Stimulated activated CD8-positive, alpha-beta memory T cell treated with anti-CD3 and anti-CD28 coated beads, Interleukin-12 subunit alpha, Interleukin-12 subunit beta, amount 100 ng/mL, for 4 hours (primary cell): ENCODE results near the gene ACADVL.

Experiments
- DNase-seq: peaks from one replicate; pipeline ENCODE4 v3.0.0-alpha.2; 2020; ENCODE audit warnings: low read depth

Gene ACADVL

DNA sequence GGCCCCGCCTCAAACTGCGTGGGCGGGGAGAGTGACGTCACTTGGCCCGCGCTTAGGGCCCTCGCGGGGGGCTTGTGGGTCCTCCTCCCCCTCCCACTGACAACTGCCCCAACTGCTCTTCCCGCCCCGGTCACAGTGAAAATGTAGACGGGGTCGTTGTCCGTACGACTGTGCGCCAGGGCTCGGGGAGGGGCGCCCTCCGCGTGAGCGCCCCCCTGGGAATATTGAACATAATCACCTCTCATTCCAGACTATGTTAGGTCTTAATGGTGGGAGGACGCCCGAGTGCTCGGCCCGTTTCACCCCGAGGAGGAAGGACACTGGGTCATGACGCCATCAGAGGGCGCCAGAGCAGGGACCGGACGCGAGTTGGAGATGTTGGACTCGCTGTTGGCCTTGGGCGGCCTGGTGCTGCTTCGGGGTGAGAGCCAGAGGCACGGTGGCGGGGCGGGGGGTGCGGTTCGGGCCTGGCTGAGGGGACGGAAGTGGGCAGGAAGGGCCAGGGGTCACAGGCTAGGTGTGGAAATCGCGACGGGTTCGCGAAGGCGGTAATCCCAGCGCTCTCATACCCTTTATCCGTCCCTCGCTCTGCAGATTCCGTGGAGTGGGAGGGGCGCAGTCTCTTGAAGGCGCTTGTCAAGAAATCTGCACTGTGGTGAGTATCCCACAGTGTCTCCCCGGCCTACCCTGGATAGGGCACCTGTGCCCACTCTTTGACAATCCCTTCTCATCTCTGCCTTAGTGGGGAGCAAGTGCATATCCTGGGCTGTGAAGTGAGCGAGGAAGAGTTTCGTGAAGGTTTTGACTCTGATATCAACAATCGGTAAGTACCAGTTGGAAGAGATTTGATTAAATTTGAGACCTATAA is 32.7 kb downstream of the ACADVL start, which contains the start of gene ELP5:
Gene ELP5 (plus strand): TSS at position 40 of the 868 bp plus-strand sequence. CDS start 336 bp downstream, at position 376.
- DNase-seq: peak; percentile 73

DNA sequence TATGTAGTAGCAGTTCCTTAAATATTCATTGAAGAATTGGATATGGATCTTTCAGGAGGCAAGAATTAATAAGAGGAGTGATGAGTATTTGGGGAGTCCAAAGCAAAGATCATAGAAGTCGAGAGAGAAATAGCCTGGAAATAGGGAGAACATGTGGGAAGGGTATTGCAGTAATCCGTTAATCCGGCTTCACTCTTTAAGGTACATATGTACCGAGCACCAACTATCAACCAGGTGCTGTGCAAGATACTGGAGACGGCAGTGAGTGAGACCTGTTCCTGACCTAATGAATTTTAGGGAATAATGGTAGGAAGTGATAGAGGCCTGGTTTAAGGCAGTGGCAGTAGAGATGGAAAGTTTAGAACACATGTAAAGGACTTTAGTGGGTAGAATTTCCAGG is 33.3 kb downstream of the ACADVL start:
- DNase-seq: no peak

DNA sequence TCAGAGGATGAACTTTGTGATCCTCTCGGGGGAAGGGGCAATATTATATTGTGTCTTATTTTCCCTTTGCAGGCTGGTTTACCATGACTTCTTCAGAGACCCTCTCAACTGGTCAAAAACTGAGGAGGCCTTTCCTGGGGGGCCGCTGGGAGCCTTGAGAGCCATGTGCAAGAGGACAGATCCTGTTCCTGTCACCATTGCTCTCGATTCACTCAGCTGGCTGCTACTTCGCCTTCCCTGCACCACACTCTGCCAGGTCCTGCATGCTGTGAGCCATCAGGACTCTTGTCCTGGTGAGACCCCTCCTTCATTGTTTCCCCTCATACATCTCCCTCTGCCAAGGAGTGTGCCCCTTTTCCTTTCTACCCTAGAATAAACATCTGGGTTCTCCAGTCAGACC is 34.8 kb downstream of the ACADVL start:
- no peak for DNase-seq

DNA sequence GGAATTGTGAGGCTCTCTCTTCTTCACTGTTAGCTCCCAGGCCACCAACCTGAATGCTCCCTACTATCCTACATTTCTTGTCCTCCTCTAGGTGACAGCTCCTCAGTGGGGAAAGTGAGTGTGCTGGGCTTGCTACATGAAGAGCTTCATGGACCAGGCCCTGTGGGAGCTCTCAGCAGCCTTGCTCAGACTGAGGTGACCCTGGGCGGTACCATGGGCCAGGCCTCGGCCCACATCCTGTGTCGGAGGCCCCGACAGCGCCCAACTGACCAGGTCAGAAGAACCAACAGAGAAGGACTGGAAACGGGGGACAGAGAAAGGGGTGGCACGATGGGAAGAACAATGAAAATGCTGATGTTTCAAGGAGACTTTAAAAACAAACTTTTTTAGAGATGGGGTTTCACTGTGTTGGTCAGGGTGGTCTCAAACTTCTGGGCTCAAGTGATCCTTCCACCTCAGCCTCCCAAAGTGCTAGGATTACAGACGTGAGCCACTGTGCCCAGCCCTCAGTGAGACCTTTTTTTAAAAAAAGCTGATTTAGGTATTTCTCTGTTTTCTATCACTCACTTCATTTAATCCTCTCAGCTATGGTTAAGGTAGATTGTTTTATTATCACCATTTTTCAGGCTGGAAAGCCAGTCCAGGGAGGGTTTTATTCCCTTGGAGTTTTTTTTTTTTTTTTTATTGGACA is 37.2 kb downstream of the ACADVL start:
- DNase-seq: no peak

DNA sequence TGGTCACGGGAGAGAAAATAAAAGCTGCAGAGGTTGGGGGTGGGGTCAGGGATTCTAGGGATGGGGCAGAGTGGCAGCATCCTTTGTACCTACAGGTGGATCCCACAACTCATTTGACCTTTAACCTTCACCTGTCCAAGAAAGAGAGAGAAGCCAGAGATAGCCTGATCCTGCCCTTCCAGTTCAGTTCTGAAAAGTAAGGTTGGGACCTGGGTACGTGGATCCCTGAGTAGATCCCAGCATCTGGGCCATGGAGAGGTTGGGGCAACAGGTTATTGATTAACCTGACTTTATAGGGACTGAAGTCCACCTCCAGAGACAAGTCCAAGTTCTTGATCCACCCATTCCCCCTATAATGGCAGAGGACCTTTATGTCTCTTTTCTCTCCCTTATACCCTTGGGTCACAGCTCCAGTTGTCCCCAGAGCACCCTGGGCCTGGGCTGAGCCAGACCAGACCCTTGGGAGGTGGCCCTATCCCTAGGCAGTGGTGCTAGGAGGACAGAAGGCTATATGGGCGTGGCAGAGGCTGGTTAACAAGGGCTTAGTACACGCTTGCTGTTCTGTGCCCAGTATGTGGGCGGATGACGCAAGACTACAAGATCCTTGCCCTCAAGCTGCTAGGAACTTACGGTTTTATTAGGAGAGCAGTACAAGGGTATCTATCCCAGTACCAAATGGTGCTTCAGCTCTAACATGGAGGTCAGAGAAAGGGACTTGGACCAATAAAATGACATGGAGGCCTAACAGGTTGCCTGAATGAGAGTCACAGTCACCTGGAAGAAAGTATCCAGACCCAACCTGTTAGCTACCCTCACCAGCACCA is 39.2 kb downstream of the ACADVL start:
- DNase-seq: no peak

DNA sequence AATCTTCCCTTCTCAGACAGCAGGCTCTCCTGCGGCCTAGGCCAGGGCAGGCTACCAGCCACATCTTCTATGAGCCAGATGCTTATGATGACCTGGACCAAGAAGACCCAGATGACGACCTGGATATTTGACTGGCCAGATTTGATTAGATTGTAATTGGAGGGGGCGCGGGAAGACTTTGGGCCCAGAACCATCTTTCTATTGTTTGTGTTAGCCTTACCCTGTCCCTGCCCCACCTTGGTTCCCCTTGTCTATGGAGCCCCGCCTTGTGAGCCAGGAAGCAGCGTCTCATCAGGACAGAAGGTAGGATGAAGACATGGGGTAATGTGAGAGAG is 39.8 kb downstream of the ACADVL start:
- DNase-seq: no peak

DNA sequence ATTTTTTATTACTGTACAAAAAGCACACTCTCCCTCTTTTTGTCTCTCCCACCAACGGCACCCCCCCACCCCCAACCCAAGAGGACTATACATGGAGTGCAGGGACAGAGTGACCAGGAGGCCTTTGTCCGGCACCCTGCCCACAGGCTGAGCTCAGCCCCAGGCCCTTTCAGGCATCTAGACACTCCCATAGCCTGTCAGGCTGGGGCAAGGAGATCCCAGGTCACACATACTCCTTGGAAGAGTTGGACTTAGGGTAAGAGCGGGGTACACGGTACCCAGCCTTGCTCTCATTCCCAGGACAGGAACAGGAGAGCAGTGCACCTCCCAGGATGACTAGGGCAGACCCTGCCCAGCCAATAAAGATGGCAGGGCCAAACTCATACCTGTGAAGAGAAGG is 40.4 kb downstream of the ACADVL start:
- no peak for DNase-seq

DNA sequence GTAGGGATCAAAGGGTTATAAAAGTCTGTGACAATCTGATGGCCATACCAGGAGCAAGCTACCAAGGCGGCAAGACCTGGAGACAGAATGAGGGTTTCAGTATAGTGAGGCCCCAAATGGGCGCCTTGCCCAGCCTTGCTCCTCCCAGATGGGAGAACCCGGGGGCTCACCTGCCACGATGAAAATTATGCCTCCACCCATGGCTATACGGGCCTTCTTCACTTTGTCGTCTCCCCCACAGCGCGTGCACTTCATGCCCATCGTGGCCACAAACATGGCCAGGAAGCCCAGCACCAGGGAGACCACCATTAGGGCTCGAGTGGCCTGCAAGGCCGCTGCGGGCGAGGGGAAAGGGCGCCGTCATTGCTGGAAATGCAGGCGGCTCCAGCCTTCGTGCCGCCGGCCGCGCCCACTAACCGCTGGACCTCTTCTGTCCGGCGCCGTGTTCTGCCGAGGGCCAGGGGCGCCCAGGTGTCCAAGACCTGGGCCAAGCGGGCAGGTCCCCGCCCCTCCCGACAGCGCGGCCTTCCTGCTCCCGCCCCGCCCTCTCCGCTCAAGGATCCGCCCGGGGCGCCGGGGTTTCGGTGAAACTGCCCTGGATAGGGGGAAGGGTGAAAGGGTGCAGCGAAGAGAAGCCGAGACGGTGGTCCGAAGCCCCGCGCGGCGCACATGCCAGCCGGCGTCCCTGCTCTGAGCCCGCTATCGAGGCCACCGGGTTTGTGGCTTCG is 41.1 kb downstream of the ACADVL start:
- peak; percentile 27 for DNase-seq

DNA sequence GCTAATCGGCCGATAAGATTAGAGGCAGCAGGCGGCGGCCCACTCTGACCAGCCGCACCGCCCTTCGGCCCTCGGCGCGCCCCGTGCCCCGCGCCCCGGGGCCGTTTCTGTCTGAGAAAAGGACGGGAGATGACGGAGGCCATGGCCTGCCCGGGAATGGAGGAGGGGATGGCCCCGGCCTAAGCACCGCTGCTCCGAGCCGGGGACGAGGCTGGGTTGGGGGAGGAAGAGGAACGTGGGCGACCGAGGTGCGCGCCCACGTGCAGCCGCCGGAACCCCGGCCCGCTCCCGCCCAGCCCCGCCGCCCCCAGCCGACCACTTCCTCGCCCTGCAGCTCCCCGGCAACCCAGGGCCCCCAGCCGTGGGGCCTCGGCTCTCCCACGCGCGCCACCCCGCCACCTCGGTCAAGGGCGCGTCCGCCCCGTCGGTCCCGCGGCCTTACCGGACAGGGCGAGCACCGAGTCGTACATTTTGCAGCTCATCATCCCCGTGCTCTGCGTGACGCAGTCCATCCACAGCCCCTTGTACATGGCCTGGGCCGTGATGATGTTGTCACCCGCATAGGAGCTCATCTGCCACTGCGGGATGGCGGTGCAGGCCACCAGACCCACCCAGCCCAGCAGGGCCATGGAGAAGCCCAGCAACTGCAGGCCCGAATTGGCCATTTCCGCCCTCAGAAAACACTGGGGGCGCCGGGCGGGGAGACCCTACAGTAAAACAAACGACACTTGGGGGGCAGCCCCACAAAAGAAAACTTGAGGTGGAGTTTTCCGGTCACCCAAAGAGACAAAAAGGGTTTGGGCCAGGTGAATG is 41.8 kb downstream of the ACADVL start:
- peak; percentile 38 for DNase-seq

DNA sequence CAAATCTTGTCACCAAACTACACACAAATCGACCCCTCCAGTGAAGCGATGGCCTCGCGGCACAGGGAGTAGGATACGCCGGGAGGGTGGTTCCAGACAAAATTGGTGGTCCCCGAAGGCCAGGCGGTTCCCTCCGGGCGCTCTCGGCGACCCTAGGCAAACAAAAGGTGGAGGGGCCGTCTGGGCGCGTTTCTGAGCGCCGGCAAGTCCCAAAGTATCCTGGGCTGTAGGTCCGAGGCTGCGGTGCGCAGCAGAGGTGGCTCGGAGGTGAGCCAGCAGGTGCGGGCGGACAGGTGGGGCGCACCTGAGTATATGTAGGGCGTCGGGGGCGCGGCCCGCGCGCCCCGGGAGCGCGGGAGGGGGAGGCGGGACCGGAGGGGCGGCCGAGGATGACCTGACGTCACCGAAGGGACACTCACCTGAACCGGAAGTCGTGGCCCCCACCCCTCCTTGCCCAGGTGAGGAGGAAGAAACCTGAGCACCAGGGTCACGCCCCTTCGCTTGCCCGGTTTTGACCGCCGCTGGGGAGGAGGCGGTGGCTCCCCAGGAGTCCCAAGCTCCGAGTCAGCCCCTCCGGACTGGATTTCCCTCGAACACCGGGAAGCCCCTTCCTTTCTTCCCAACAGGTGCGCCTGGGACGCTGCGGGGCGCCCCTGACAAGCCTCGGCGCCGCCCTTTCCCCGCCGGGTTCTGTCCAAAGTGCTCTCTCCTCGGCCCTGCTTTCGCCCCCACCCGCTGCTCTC is 42.6 kb downstream of the ACADVL start, which contains the start of gene CLDN7:
Gene CLDN7 (minus strand): TSS at position 287 of the 743 bp plus-strand sequence. CDS start 435 bp downstream, outside the sequence.
- DNase-seq: no peak

DNA sequence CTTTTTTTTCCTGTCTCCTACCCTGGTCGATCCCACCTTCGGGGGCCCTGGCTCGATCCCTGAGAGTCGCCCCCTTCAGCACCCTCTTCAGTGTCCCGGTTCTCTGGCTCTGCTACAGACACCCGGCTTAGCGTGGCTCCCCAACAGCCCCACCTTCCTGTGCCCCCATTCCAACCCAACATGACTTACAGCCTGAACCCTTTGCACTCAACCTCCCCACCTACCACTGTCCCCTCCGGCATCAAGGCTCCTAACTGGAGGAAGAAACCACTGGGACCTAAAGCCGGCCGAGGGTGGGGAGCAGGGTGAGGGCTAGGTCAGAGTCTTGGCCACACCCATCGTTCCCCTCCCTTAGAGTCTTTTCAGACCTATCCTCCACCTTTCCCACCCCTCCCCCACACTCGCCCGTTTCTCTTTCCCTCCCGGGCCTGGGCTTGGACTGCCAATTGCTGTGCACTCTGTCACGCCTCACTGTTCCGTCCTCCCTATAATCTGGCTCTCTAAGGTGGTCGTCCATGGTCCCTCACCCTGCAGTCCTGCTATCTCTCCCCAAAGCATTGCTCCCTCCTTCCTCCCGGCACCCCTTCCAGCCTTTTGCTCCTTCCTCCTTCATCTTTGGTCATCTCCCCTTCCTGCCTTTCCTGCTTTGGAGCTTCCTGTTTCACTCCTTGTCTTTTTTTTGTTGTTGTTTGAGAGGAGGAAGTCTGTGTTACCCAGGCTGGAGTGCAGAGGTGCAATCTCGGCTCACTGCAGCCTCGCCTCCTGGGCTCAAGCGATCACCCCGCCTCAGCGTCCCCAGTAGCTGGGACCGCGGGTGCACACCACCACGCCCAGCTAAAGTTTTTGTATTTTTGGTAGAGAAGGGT is 43.4 kb downstream of the ACADVL start:
- DNase-seq: no peak

DNA sequence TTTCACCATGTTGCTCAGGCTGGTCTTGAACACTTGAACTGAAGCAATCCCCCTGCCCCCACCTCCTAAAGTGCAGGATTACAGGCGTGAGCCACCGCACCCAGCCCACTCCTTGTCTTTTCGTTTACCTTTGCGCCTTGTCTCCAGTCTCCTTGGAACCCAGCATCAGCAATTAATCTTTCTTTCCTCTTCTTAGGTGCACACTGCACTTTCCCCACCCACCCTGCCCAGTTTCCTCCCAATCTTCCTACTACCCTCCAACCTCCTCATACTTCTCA is 44.0 kb downstream of the ACADVL start:
- DNase-seq: no peak

DNA sequence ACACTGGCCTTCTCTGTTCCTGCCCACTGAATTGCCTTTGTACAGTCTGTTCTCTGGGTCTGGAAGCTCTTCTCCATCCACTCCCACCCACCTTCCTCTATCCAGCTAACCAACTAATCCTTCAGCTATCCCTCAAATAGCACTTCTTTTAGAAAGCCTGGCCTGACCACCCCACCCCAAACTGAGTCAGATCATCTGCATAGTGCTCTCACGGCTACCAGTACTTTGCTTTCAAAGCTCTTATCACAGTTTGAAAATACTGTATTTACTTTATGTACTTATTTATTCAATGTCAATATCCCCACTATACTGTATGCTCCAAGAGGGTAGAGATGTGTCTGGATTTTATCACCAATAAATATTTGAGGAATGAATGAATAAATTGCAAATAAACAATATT is 47.0 kb downstream of the ACADVL start:
- no peak for DNase-seq
